HG02610 (cell line): ENCODE data around the gene KLF11.
A peak's percentile ranks its signal among the peaks of the same experiment; 100 is the strongest.

ENCODE experiments used
- ATAC-seq: cut with Tn5 transposase; IDR thresholded peaks from one replicate; pipeline ENCODE4 v1.9.1; 2021; ENCODE audit warnings: mild to moderate bottlenecking, moderate library complexity; ENCODE audit not compliant: unreplicated experiment

Gene KLF11

GRCh38 chr2:10061221-10061925, 18.0 kb downstream of the KLF11 start:
- no peak for ATAC-seq

DNA sequence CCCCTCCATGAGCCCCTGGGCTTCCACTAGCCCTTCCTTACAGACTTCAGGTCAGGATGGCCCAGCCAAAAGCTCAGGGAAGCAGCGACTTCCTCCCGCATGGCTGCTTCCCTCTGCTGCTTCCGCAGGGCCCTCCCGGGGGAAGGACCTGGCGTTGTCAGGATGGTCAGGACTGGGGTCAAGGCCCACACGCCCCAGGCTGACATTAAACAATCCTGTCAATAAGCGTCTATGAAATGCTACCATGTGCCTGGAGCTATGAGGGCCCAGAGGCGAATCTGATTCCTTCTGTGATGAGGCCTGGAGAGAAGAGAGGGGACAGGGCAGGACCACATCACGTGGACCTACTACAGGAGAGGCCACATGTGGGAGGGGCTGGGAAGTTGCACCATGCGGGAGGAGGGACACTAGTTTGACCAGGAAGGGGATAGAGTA, 19.6 kb downstream of the KLF11 start:
- ATAC-seq: no peak

- no peak for ATAC-seq
Observed at GRCh38 chr2:10063566-10063965, 20.2 kb downstream of the KLF11 start.

GRCh38 chr2:10064932-10065772, 21.8 kb downstream of the KLF11 start:
- ATAC-seq: no peak

- no peak for ATAC-seq
Observed at GRCh38 chr2:10065773-10066055, 22.4 kb downstream of the KLF11 start.

DNA sequence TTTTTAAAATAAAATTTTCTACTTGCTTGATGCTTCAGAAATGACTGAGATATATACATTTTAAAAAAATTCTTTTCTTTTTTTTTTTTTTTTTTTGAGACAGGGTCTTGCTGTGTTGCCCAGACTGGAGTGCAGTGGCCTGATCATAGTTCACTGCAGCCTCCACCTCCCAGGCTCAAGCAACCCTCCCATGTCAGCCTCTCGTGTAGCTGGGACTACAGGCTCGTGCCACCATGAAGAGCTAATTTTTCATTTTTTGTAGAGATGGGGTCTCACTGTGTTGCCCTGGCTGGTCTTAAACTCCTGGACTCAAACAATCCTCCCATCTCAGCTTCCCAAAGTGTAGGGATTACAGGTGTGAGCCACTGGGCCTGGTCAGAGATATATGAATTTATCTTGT, 24.0 kb downstream of the KLF11 start:
- ATAC-seq: no peak

DNA sequence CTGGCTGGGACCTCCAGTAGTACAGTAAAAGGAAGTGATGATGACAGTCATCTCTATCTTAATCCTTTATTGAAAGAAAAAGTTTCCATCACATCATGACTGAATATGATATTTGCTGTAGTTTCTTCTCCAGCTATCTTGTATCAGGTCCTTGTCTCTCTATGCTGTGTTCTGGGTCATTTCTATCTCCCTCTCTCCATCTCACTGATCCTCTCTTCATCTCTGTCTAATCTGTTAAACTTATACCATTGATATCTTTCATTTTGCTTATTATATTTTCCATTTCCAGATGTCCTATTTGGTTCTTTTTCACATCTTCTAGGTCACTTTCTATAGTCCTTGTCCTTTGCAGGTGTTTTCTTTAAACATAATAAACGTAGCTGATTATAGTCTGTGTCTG, 24.5 kb downstream of the KLF11 start:
- no peak for ATAC-seq

- no peak for ATAC-seq
Observed at GRCh38 chr2:10071176-10071575, 27.8 kb downstream of the KLF11 start.

GRCh38 chr2:10071595-10071994, 28.2 kb downstream of the KLF11 start:
- ATAC-seq: no peak

- peak; percentile 80 for ATAC-seq
Observed at GRCh38 chr2:10072656-10073480, 29.5 kb downstream of the KLF11 start.

GRCh38 chr2:10073706-10074105, 30.4 kb downstream of the KLF11 start:
- no peak for ATAC-seq

GRCh38 chr2:10075101-10075500, 31.8 kb downstream of the KLF11 start:
- ATAC-seq: no peak

DNA sequence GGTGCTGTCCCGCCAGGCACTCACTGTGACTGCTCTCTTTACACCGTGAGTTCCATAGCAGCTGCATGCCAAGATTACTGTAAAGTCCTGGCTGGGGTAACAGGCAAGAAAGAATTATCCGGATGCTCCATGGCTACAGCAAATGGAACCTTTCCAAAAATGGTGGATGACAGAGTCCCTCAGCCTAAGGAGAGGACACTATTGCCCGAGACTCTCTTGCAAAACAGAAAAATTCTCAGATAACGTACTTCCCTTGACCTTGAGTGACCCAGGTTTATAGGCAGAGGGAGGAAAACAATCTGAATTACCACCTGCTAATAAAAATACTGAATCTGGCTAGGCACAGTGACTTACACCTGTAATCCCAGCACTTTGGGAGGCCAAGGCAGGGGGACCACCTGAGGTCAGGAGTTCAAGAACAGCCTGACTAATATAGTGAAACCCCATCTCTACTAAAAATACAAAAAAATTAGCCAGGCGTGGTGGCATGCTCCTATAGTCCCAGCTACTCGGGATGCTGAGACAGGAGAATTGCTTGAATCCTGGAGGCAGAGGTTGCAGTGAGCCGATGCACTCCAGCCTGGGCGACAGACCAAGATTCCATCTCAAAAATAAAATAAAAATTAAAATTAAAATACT, 32.3 kb downstream of the KLF11 start:
- no peak for ATAC-seq

DNA sequence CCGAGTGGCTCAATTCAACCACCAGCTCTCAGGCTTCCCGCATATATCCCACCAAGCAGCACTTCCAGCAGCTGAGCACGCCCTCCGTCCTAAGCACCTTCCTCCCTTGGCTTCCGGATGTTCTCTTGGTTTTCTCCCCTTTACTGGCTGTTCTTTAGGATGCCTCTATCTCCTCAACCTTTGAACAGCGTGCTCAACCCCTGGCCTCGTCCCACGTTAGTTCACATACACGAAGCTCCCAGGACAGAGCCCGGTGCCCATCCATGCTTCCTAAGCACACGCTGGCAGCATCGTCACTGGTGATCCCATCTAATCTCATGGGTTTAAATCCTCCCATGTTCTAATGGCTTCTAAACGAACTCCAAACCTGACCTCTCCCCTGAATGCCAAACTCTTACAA, 33.2 kb downstream of the KLF11 start:
- no peak for ATAC-seq

DNA sequence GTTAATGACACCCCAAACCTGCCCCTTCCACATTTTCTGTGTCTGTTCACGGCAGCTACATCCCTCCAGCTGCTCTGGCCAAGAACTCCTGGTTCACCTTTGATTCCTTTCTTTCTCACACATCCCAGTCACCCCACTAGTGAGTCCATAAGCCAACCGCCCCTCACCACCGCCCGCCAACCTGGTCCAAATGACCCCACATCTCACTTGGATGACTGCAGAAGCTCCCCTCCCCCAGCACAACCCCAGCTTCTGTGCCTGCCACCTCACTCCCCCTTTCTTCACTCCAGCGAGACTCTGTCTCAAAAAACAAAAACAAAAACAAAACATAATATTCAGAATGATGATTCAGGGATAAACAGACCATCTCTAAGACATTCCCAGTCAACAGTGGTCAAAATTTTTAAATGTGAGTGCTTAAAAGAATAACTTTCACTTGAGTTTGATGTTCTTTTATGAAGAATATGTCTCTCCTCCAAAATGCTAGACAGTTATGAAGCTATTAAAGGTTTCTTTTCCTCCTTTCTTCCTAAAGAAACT, 33.7 kb downstream of the KLF11 start:
- ATAC-seq: no peak

DNA sequence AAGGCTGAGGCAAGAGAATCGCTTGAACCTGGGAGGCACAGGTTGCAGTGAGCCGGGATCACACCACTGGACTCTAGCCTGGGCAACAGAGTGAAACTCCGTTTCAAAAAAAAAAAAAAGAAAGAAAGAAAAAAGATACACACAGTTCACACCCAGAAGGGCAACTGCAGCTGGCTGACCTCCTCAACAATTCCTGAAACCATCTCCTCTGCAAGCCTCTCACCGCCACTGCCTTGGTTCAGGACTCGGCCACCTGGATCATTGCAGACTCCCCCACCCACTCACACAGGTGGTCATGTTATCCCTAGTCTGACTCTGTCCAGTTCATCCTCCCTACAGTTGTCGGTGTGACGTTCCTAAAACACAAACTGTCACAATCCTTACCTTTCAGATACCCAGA, 34.7 kb downstream of the KLF11 start:
- ATAC-seq: no peak

DNA sequence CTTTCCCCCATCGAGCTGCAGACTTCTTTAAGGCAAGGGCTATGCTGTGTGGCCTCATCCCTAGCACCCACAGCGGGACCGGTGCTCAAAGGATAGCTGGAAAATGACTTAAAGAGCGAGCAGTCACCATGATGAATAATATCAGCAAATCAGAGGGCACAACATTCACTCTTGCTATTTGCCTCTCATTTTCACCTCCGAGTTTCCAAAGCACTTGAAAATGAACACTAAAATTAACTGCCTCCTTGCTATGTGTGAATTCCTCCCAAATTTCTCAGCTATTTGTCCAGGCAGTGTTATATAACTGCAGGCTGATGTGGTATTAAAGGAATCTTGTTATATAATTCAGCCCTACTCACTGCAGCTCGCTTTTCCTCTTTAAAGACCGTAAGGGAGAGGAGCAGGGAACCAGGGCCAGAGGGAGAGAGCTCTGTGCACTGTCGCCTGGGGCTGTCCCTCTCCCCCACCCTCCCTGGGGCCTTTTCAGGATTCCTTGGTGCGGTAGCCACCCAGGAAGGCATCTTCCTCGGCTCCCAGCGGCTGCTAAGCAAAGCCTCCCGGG, 35.4 kb downstream of the KLF11 start:
- ATAC-seq: no peak

- no peak for ATAC-seq
Observed at GRCh38 chr2:10079266-10079869, 36.0 kb downstream of the KLF11 start.

DNA sequence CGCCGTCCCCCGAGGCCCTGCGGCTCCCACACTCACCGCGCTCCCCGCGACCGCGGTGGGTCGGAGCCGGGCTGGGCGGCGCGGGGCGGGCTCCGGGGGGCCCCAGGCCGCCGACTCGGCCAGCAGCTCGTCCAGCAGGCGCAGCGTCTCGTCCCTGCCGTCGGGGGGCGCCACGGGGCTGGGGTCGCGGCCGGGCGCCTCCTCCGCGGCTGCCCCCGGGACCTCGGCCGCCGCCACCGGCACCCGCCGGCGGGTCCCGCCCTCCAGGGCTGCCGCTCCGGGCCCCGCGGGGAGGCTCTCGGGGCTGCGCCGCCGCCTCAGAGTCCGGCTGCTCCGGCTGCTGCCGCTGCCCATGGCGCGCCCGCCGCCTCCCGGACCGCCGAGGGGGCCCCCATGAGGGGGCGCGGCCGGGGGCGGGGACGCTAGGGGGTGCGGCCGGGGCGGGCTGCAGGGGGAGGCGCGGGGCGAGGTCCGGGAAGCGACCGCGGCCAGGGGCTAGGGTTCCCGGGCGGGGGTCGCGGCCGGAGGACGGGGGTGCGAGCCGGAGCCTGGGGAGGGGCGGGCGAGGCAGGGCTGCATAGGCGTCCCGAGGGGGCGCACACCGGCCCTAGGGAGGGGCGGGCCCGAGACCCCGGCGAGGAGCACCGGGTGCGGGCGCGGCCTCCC, 36.7 kb downstream of the KLF11 start, which contains the start of gene CYS1:
Gene CYS1, minus strand, starts transcription at position 542 of the 666 bp plus-strand sequence. Its CDS starts 188 bp downstream, at position 354.
- ATAC-seq: no peak
